Hepatocyte (in vitro differentiated cells): ENCODE results near the gene HOXD12.

Experiments
- CTCF ChIP-seq: fragments of 200-600 bp; sonication (generic); IDR thresholded peaks from 2 replicates; pipeline ENCODE4 v1.5.1; 2016; ENCODE audit warnings: antibody characterized with exemption, mild to moderate bottlenecking; ENCODE audit not compliant: poor library complexity
- EZH2 ChIP-seq: fragments of 200-600 bp; sonication (generic); IDR thresholded peaks from 2 replicates; pipeline ENCODE4 v1.6.1; 2016; ENCODE audit warnings: antibody characterized with exemption, mild to moderate bottlenecking, borderline replicate concordance
- EZH2phosphoT487 ChIP-seq: fragments of 200-600 bp; sonication (generic); IDR thresholded peaks from one replicate; pipeline ENCODE4 v1.6.1; 2018; ENCODE audit warnings: antibody characterized with exemption, mild to moderate bottlenecking, low read depth, moderate library complexity; ENCODE audit not compliant: unreplicated experiment, severe bottlenecking

DNA sequence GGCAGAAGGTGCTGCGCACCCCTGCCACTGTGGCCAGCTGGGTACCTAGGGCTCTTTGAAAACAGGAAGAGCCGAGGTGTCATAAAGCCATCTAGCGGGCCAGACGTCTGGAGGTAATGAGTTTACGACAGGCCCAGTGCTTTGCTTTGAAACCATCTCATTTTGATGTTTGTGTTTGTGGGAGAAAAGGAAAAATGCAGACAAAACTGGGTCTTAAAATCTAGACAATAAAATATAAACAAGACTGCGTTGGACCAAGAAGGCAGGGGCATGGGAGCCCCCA lies 26.1 kb downstream of the HOXD12 start:
- TF ChIP-seq CTCF: no peak
- TF ChIP-seq EZH2: no peak
- TF ChIP-seq EZH2phosphoT487: no peak
